ENCODE results near the gene TRIP10.
A peak's percentile ranks its signal among the peaks of the same experiment; 100 is the strongest.
"Not testable (repeated sequence)": the region's sequence is repeated elsewhere in the genome, so short reads cannot be mapped to it uniquely, and the experiment has no call there.

Gene TRIP10

DNA sequence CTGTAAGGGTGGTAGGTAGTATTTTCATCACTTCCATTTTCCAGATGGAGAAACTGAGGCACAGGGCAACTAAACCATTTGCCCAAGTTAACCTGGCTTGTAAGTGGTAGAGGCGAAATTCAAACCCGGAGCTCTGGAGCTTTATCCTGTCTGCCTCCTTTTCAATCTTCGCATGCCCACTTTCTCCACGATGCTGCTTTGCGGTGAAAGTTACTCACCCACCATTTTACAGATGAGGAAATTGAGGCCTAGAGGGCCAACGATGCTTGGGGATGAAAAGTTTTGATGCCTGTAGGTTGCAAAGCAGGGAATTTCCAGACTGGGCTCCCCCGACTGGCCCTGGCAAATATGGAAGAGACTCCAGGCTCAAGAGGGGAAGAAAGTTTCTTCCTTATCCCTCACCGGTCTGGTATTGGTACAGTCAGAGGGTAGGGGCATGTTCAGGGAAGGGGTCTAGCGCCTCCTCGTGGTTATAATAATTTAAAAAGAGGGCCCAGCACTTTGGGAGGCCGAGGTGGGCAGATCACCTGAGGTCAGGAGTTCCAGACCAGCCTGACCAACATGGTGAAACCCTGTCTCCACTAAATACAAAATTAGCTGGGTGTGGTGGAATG lies 29.6 kb downstream of the TRIP10 start:
- TF ChIP-seq, protein P1, sequence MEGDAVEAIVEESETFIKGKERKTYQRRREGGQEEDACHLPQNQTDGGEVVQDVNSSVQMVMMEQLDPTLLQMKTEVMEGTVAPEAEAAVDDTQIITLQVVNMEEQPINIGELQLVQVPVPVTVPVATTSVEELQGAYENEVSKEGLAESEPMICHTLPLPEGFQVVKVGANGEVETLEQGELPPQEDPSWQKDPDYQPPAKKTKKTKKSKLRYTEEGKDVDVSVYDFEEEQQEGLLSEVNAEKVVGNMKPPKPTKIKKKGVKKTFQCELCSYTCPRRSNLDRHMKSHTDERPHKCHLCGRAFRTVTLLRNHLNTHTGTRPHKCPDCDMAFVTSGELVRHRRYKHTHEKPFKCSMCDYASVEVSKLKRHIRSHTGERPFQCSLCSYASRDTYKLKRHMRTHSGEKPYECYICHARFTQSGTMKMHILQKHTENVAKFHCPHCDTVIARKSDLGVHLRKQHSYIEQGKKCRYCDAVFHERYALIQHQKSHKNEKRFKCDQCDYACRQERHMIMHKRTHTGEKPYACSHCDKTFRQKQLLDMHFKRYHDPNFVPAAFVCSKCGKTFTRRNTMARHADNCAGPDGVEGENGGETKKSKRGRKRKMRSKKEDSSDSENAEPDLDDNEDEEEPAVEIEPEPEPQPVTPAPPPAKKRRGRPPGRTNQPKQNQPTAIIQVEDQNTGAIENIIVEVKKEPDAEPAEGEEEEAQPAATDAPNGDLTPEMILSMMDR (IDR thresholded peaks at IDR 0.05; ENCODE audit: unreplicated experiment in 3 of 3), result peak in 1 of 3 experiments; percentile 19
- Mint-ChIP-seq H3K27ac (no peak overlapping the region), H3K4me1 (peaks cover 11% of the 10 kb centered on the region), H3K4me3 (no peak overlapping the region), H3K9me3 (no peaks in the 10 kb centered on the region), H3K27me3 (ENCODE audit: low read depth) (peaks cover 60% of the 10 kb centered on the region), H3K36me3 (ENCODE audit: low read depth) (no peaks in the 10 kb centered on the region)

DNA sequence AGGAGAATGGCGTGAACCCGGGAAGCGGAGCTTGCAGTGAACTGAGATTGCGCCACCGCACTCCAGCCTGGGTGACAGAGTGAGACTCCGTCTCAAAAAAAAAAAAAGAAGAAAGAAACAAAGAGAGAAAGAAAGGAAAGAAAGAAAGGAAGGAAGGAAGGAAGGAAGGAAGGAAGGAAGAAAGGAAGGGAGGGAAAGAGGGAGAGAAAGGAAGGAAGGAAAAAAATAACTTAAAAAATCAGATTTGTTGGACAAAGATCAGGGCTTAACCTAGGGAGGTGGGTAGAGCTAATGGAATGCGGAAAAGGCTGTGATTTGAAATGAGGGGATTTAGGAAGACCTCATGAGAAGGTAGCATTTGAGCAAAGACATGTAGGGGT lies 32.2 kb downstream of the TRIP10 start:
- not testable (repeated sequence) for H3K4me1 Mint-ChIP-seq; H3K9me3 Mint-ChIP-seq; H3K36me3 Mint-ChIP-seq (ENCODE audit: low read depth); H3K4me3 Mint-ChIP-seq; H3K27ac Mint-ChIP-seq
- peaks cover 39% of the 10 kb centered on the region for H3K27me3 Mint-ChIP-seq (ENCODE audit: low read depth)

DNA sequence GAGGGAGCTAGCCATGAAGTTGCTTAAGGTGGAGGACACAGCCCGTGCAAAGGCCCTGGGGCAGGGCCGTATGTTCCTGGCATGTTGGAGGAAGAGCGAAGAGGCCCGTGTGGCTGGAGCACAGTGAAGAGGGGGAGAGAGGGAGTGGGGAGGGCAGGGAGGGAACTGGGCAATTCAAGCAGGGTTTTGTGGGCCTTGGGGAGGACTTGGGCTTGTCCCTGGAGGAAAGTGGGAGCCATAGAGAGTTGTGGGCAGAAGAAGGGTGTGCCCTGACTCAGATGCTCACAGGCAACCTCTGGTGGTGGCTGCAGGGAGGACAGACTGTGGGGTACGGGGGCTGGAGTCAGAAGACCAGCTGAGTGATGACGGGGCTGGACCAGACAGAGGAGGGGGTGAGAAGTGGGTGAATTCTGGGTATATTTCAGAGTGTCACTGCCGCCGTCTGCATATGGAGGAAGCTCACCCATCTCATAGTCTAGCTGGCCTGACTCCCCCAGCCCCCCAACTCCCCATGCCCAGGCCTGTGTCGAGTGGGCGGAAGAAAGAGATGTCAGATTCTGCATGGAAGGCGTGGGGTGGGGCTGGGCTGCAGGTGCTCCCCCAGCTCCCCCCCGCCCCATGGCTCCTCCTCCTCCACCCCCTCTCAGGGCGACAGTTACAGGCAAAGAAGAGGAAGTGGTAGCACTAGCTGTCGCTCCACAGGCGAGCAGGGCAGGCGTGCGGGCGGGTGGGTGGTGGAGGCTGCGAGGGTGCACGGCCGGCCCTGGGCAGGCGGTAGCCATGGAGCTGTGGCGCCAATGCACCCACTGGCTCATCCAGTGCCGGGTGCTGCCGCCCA lies 32.8 kb downstream of the TRIP10 start, which contains the start of gene VAV1:
Gene VAV1, plus strand, starts transcription at position 681 of the 838 bp plus-strand sequence. Its CDS starts 100 bp downstream, at position 781.
- Mint-ChIP-seq H3K27ac (no peak within 1 kb of the TSS), H3K36me3 (ENCODE audit: low read depth) (no peaks in the 10 kb centered on the region), H3K9me3 (peaks cover 2% of the 10 kb centered on the region)

DNA sequence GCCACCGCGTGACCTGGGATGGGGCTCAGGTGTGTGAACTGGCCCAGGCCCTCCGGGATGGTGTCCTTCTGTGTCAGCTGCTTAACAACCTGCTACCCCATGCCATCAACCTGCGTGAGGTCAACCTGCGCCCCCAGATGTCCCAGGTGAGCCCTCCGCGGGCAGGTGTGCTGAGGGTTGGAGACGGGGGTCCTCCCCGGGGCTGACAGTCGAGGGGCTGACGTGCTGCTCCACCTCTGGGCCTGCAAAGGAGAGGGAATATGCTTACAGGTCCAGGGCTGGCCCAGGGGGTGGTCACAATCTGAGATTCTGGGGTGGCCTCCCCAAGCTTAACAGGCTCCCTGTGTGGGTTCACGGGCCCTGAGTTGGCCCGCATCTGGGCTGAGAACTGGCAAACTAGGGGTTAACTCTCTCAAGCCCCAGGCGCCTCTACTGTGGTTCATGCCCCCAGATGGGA lies 33.4 kb downstream of the TRIP10 start:
- Mint-ChIP-seq H3K36me3 (ENCODE audit: low read depth) (no peaks in the 10 kb centered on the region), H3K27me3 (ENCODE audit: low read depth) (peaks cover 32% of the 10 kb centered on the region), H3K4me1 (no peaks in the 10 kb centered on the region), H3K4me3 (no peak overlapping the region), H3K27ac (no peak overlapping the region), H3K9me3 (peaks cover 2% of the 10 kb centered on the region)
- TF ChIP-seq, protein P1 (IDR thresholded peaks at IDR 0.05; ENCODE audit: unreplicated experiment in 3 of 3), result no peak

More for the DNA sequence above, 32.8 kb downstream of the TRIP10 start, which contains the start of gene VAV1:
- TF ChIP-seq, protein P1 (IDR thresholded peaks at IDR 0.05; ENCODE audit: unreplicated experiment in 3 of 3), result no peak
- Mint-ChIP-seq H3K4me1 (no peaks in the 10 kb centered on the region), H3K4me3 (no peak within 1 kb of the TSS), H3K27me3 (ENCODE audit: low read depth) (peaks cover 37% of the 10 kb centered on the region)

DNA sequence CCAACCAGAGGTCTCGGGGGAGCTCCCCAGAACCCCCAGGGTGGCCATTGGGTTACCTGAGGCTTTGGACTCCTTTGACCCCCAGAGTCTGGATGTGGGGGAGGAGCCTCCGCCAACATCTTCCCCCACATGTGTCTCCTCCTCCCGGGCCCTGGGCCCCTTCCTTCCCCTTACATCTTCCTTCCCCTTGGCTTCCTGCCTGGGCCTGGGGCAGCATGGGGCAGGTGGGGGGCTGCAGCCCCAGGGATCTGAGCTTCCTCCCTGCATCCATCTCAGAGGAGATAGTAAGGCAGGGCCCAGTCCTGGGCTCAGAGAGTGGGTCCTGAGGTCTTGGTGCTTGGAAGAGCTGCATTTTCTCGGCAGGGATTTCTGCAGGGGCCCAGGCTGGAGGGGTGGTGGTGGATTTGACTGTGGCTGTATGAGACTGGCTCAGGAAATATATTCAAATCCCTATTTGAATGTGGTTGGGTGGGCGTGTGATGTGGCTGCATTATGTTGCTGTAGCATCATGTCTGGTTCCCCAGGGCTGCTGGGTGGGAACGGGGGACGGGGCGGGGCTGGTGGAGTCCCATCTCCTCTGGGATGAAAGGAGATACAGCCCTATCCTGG lies 33.9 kb downstream of the TRIP10 start:
- Mint-ChIP-seq H3K27me3 (ENCODE audit: low read depth) (peaks cover 27% of the 10 kb centered on the region), H3K36me3 (ENCODE audit: low read depth) (no peaks in the 10 kb centered on the region), H3K9me3 (peaks cover 2% of the 10 kb centered on the region), H3K4me1 (no peaks in the 10 kb centered on the region), H3K4me3 (no peak overlapping the region), H3K27ac (no peak overlapping the region)
- TF ChIP-seq, protein P1 (IDR thresholded peaks at IDR 0.05; ENCODE audit: unreplicated experiment in 3 of 3), result no peak

Measured in nephron (organoid).